Sigmoid colon (tissue), 7 donors: Measurements from ENCODE around the gene CAPN15. TPM values are rescaled to one million over a fixed set of nuclear protein-coding genes. Genes with fewer than 3 reads are reported as not detected.

ENCODE experiments used
- DNase-seq: peaks from one replicate; pipeline ENCODE4 v3.0.0-alpha.2; 2019
- H3K27ac ChIP-seq, 4 donors: fragments of 200-600 bp; sonication (generic); one replicate each; pipeline ENCODE4 v1.5.1; 2016 to 2019; ENCODE audit warnings: mild to moderate bottlenecking in 1 of 4
- H3K27me3 ChIP-seq, 3 donors: fragments of 200-600 bp; sonication (generic); one replicate each; pipeline ENCODE4 v1.5.1; 2019; ENCODE audit warnings: mild to moderate bottlenecking in 1 of 3
- H3K36me3 ChIP-seq, 4 donors: fragments of 200-600 bp; sonication (generic); one replicate each; pipeline ENCODE4 v1.5.1; 2016 to 2019
- H3K4me1 ChIP-seq, 4 donors: fragments of 200-600 bp; sonication (generic); one replicate each; pipeline ENCODE4 v1.5.1; 2017 to 2019
- H3K4me3 ChIP-seq, 4 donors: fragments of 200-600 bp; sonication (generic); one replicate each; pipeline ENCODE4 v1.5.1; 2017 to 2019; ENCODE audit warnings: mild to moderate bottlenecking in 2 of 4, moderate library complexity in 1 of 4
- H3K9me3 ChIP-seq, 4 donors: fragments of 200-600 bp in 3 of 4; sonication (generic) in 3 of 4; one replicate each; pipeline versions ENCODE4 v1.5.1 to v1.6.1; 2013 to 2019
- EP300 ChIP-seq, 4 donors: sonication (generic); formaldehyde crosslinking; IDR thresholded peaks; one replicate each; pipeline ENCODE4 v1.6.1; 2017; ENCODE audit warnings: antibody characterized with exemption in 4 of 4
- POLR2A ChIP-seq, 2 donors: fragments of 450-650 bp; IDR thresholded peaks; one replicate each; pipeline ENCODE4 v1.6.1; 2016; ENCODE audit warnings: antibody characterized with exemption in 2 of 2, mild to moderate bottlenecking in 2 of 2, moderate library complexity in 2 of 2
- POLR2AphosphoS5 ChIP-seq, 4 donors: sonication (generic); formaldehyde crosslinking; IDR thresholded peaks; one replicate each; pipeline ENCODE4 v1.6.1; 2017; ENCODE audit warnings: antibody characterized with exemption in 4 of 4
- WGBS, 2 donors: extraction: QIAGEN DNeasy Blood & Tissue Kit; methylation state at CpG; one replicate each; pipeline ENCODE4 v1.1.7; 2013; 5-methylcytosine and 5-hydroxymethylcytosine counted together
- intact Hi-C: fragments of 100-400 bp; cut with DNase I; formaldehyde crosslinking; loops from one replicate; pipeline ENCODE4 v1.15.1; 2023
- polyA plus RNA-seq, 3 donors: library from polyadenylated mRNA; stranded (reverse); fragments of 200-250 nt; gene quantifications; one replicate each; pipeline ENCODE4 v1.2.3, GENCODE V29; 2013
- total RNA-seq, 4 donors: library from RNA; depleted of rRNA; stranded (reverse); fragments of >200 nt; gene quantifications; one replicate each; pipeline ENCODE4 v1.1.0, GENCODE V29; 2016
- TF ChIP-seq, protein P1 (sequence below), 4 experiments: fragments of 450-650 bp in 3 of 4; fragments of 200-600 bp in 1 of 4; IDR thresholded peaks; one replicate each; pipeline ENCODE4 v1.5.1; 2016 to 2019; ENCODE audit warnings: antibody characterized with exemption in 4 of 4, mild to moderate bottlenecking in 3 of 4, moderate library complexity in 2 of 4
- donor health status: healthy with polysubstance abuse.
- donor health status: Bipolar disorder and iron deficiency.
- donor health status: healthy.

The CAPN15 gene
- total and polyA plus RNA-seq, 7 donors: 10.3 to 85.8 (median 24.4) TPM

DNA sequence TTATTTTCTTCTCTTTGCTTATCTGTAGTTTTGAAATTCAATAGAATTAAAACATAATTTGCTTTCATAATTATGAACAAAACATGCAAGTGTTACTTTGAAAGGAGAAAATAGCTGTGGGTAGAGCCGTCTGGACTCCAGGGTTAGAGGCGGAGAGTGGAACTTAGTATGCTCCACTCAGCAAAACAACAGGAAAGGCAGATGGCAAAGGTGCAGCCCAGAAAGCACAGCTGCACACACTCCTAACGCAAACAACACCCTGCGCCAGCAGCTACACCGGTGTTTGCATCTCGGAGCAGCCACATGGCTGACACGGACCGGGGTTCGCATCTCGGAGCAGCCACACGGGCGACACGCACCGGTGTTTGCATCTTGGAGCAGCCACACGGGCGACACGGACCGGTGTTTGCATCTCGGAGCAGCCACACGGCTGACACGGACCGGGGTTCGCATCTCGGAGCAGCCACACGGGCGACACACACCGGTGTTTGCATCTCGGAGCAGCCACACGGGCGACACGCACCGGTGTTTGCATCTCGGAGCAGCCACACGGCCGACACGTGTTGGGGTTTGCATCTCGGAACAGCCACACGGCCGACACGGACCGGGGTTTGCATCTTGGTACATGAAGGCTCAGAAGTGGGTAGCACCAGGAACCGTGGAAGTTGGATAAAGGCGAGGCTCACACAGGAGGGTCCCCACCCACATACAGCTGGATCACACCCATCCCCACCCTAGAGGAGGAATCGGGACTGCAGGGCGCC, 12.2 kb upstream of the CAPN15 start:
- no peak for DNase-seq
- no peaks in the 10 kb centered on the region for H3K27me3 ChIP-seq
- WGBS, 2 donors: 92 to 95% methylated on average over 45 of the region's 45 CpGs

DNA sequence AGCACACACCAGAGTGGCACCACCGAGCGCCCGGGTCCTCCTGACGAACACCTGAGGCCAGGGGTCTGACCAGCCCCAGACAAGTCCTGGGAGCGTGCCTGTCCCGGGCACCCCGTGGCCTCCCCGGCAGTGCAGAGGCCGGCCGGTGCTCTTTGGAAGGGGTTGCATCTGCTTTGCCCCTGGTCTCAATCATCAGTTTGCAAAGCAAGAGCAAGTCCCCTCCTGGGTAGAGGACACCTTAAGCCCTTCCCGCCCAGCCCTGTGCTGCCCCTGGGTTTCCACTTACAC, 11.6 kb upstream of the CAPN15 start:
- Histone ChIP-seq H3K27me3 (no peaks in the 10 kb centered on the region), H3K4me3 (no peak overlapping the region), H3K27ac (no peak overlapping the region), H3K9me3 (no peaks in the 10 kb centered on the region), H3K4me1 (no peaks in the 10 kb centered on the region), H3K36me3 (peaks cover 8 to 50% (median 19%) of the 10 kb centered on the region in 4 donors)
- intact Hi-C loops: no loop called here
- DNase-seq: no peak
- TF ChIP-seq EP300 (IDR thresholded peaks at IDR 0.05): no peak
- TF ChIP-seq, protein P1, sequence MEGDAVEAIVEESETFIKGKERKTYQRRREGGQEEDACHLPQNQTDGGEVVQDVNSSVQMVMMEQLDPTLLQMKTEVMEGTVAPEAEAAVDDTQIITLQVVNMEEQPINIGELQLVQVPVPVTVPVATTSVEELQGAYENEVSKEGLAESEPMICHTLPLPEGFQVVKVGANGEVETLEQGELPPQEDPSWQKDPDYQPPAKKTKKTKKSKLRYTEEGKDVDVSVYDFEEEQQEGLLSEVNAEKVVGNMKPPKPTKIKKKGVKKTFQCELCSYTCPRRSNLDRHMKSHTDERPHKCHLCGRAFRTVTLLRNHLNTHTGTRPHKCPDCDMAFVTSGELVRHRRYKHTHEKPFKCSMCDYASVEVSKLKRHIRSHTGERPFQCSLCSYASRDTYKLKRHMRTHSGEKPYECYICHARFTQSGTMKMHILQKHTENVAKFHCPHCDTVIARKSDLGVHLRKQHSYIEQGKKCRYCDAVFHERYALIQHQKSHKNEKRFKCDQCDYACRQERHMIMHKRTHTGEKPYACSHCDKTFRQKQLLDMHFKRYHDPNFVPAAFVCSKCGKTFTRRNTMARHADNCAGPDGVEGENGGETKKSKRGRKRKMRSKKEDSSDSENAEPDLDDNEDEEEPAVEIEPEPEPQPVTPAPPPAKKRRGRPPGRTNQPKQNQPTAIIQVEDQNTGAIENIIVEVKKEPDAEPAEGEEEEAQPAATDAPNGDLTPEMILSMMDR (IDR thresholded peaks at IDR 0.05): no peak
- TF ChIP-seq POLR2AphosphoS5 (IDR thresholded peaks at IDR 0.05): no peak
- no peak for TF ChIP-seq POLR2A (IDR thresholded peaks at IDR 0.05)
- 95 to 97% methylated on average over 11 of the region's 11 CpGs for WGBS, 2 donors

More for the DNA sequence above, 12.2 kb upstream of the CAPN15 start:
- no peaks in the 10 kb centered on the region for H3K4me1 ChIP-seq
- H3K27ac ChIP-seq: no peak overlapping the region
- intact Hi-C loops: no loop called here
- no peak overlapping the region for H3K4me3 ChIP-seq
- no peaks in the 10 kb centered on the region for H3K9me3 ChIP-seq
- TF ChIP-seq POLR2AphosphoS5 (IDR thresholded peaks at IDR 0.05) (no peak), POLR2A (IDR thresholded peaks at IDR 0.05) (no peak), EP300 (IDR thresholded peaks at IDR 0.05) (no peak)
- TF ChIP-seq, protein P1 (IDR thresholded peaks at IDR 0.05): no peak
- peaks cover 3 to 50% (median 14%) of the 10 kb centered on the region in 4 donors for H3K36me3 ChIP-seq

DNA sequence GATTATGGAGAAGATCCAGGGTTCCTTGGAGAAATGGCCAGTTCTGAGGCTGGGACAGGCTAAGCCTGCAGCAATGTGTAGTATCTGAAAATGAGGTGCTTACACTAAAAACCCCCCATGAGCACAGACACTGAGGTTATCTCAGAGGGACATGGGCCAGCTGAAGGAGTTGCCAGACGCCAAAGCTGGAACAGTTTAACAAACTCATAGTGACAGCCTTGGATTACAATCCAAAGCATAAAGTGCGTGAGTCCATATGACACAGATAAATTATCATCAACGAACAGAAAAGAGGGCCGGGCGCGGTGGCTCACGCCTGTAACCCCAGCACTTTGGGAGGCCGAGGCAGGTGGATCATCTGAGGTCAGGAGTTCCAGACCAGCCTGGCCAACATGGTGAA, 11.2 kb upstream of the CAPN15 start:
- no peaks in the 10 kb centered on the region for H3K27me3 ChIP-seq
- DNase-seq: no peak
- H3K4me3 ChIP-seq: no peak overlapping the region
- TF ChIP-seq POLR2A (IDR thresholded peaks at IDR 0.05) (no peak), POLR2AphosphoS5 (IDR thresholded peaks at IDR 0.05) (no peak), EP300 (IDR thresholded peaks at IDR 0.05) (no peak)
- TF ChIP-seq, protein P1 (IDR thresholded peaks at IDR 0.05): no peak
- intact Hi-C loops: no loop called here
- H3K9me3 ChIP-seq: no peaks in the 10 kb centered on the region
- H3K27ac ChIP-seq: no peak overlapping the region
- H3K36me3 ChIP-seq: peaks cover 8 to 53% (median 21%) of the 10 kb centered on the region in 4 donors
- WGBS, 2 donors: 96% methylated on average over 8 of the region's 8 CpGs
- no peaks in the 10 kb centered on the region for H3K4me1 ChIP-seq

DNA sequence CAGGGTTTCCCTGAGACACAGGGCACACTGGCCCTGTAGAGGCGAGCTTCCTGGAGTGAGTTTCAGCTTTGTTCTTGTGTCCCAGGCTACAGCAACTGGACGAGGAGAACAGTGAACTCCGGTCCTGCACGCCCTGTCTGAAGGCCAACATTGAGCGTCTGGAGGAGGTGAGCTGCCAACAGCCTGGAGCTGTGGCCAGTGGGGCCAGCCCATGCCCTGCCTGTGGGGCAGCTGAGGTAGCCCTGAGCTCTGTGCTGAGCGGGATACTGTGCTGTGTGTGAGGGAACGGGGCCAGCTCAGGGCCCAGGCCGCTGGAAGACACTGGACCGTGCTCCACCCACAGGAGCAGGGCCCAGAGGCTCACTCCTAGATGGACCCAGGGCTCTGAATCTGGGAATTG, 8.7 kb upstream of the CAPN15 start:
- intact Hi-C loops: no loop called here
- TF ChIP-seq, protein P1 (IDR thresholded peaks at IDR 0.05): no peak
- TF ChIP-seq POLR2AphosphoS5 (IDR thresholded peaks at IDR 0.05): no peak
- no peak for TF ChIP-seq POLR2A (IDR thresholded peaks at IDR 0.05)
- no peak for TF ChIP-seq EP300 (IDR thresholded peaks at IDR 0.05)
- Histone ChIP-seq H3K27ac (no peak overlapping the region), H3K9me3 (no peaks in the 10 kb centered on the region), H3K27me3 (no peaks in the 10 kb centered on the region), H3K36me3 (peaks cover 8 to 53% (median 21%) of the 10 kb centered on the region in 4 donors), H3K4me3 (no peak overlapping the region), H3K4me1 (peaks cover 0 to under 1% (median 0%) of the 10 kb centered on the region in 4 donors)
- WGBS, 2 donors: 87 to 93% methylated on average over 9 of the region's 9 CpGs
- DNase-seq: no peak
